Measurements from ENCODE around the gene PITPNM2. TPM values are rescaled to one million over a fixed set of nuclear protein-coding genes. Genes with fewer than 3 reads are reported as not detected.

PITPNM2 gene
- total RNA-seq, 3 donors from 2014 or later = 7.3 to 9.3 (median 9.2) TPM

- Mint-ChIP-seq H3K36me3 (ENCODE audit: insufficient read depth) (no peaks in the 10 kb centered on the region), H3K27me3 (ENCODE audit: low read depth) (no peaks in the 10 kb centered on the region), H3K9me3 (no peaks in the 10 kb centered on the region), H3K4me1 (ENCODE audit: low read depth) (peaks cover 59% of the 10 kb centered on the region), H3K4me3 (peak overlapping the region; percentile 20)
- peak; percentile 75 to 81 for ATAC-seq
- peak; percentile 10 for DNase-seq
Measured at GRCh38 chr12:123120452-123121166, 30.3 kb downstream of the PITPNM2 start.

- Mint-ChIP-seq H3K36me3 (ENCODE audit: insufficient read depth) (no peaks in the 10 kb centered on the region), H3K27me3 (ENCODE audit: low read depth) (no peaks in the 10 kb centered on the region), H3K9me3 (no peaks in the 10 kb centered on the region), H3K4me3 (no peak overlapping the region), H3K4me1 (ENCODE audit: low read depth) (peaks cover 67% of the 10 kb centered on the region)
- ATAC-seq (peak; percentile 78 to 81), DNase-seq (peak; percentile 42)
Measured at GRCh38 chr12:123119808-123120207, 31.1 kb downstream of the PITPNM2 start.

GRCh38 chr12:123118497-123118896, 32.4 kb downstream of the PITPNM2 start:
- Mint-ChIP-seq H3K36me3 (ENCODE audit: insufficient read depth) (no peaks in the 10 kb centered on the region), H3K4me1 (ENCODE audit: low read depth) (peaks cover 74% of the 10 kb centered on the region), H3K9me3 (no peaks in the 10 kb centered on the region)

GRCh38 chr12:123115409-123116121, 35.3 kb downstream of the PITPNM2 start:
- H3K4me1 Mint-ChIP-seq (ENCODE audit: low read depth) = peaks cover 61% of the 10 kb centered on the region
- H3K36me3 Mint-ChIP-seq (ENCODE audit: insufficient read depth) = no peaks in the 10 kb centered on the region
- H3K4me3 Mint-ChIP-seq = no peak overlapping the region
- no peaks in the 10 kb centered on the region for H3K27me3 Mint-ChIP-seq (ENCODE audit: low read depth)
- H3K9me3 Mint-ChIP-seq = no peaks in the 10 kb centered on the region
- DNase-seq (no peak), ATAC-seq (peak; percentile 49 to 52)

More at GRCh38 chr12:123118497-123118896, 32.4 kb downstream of the PITPNM2 start:
- Mint-ChIP-seq H3K4me3 (no peak overlapping the region), H3K27me3 (ENCODE audit: low read depth) (no peaks in the 10 kb centered on the region)
- no peak for DNase-seq
- no peak for ATAC-seq

GRCh38 chr12:123114304-123115083, 36.4 kb downstream of the PITPNM2 start:
- Mint-ChIP-seq H3K27me3 (ENCODE audit: low read depth) (no peaks in the 10 kb centered on the region), H3K4me3 (peak overlapping the region; percentile 9), H3K36me3 (ENCODE audit: insufficient read depth) (peaks cover 5% of the 10 kb centered on the region), H3K9me3 (no peaks in the 10 kb centered on the region), H3K4me1 (ENCODE audit: low read depth) (peaks cover 51% of the 10 kb centered on the region)
- ATAC-seq (no peak), DNase-seq (no peak)

- Mint-ChIP-seq H3K4me3 (no peak overlapping the region), H3K4me1 (ENCODE audit: low read depth) (peaks cover 50% of the 10 kb centered on the region), H3K36me3 (ENCODE audit: insufficient read depth) (peaks cover 7% of the 10 kb centered on the region), H3K9me3 (no peaks in the 10 kb centered on the region), H3K27me3 (ENCODE audit: low read depth) (no peaks in the 10 kb centered on the region)
- ATAC-seq = no peak
- DNase-seq = no peak
Measured at GRCh38 chr12:123113026-123113425, 37.9 kb downstream of the PITPNM2 start.

- Mint-ChIP-seq H3K36me3 (ENCODE audit: insufficient read depth) (peaks cover 10% of the 10 kb centered on the region), H3K4me1 (ENCODE audit: low read depth) (peaks cover 58% of the 10 kb centered on the region), H3K9me3 (no peaks in the 10 kb centered on the region), H3K27me3 (ENCODE audit: low read depth) (no peaks in the 10 kb centered on the region), H3K4me3 (no peak overlapping the region)
- DNase-seq (no peak), ATAC-seq (peak in 1 of 2 donors; percentile 15)
Measured at GRCh38 chr12:123111498-123112165, 39.3 kb downstream of the PITPNM2 start.

GRCh38 chr12:123109319-123109772, 41.5 kb downstream of the PITPNM2 start:
- no peaks in the 10 kb centered on the region for H3K9me3 Mint-ChIP-seq
- no peaks in the 10 kb centered on the region for H3K27me3 Mint-ChIP-seq (ENCODE audit: low read depth)
- peaks cover 10% of the 10 kb centered on the region for H3K36me3 Mint-ChIP-seq (ENCODE audit: insufficient read depth)
- peaks cover 57% of the 10 kb centered on the region for H3K4me1 Mint-ChIP-seq (ENCODE audit: low read depth)
- DNase-seq = no peak
- no peak for ATAC-seq
- H3K4me3 Mint-ChIP-seq = no peak overlapping the region

- H3K27me3 Mint-ChIP-seq (ENCODE audit: low read depth) = no peaks in the 10 kb centered on the region
- no peak overlapping the region for H3K4me3 Mint-ChIP-seq
- H3K9me3 Mint-ChIP-seq = no peaks in the 10 kb centered on the region
- H3K36me3 Mint-ChIP-seq (ENCODE audit: insufficient read depth) = peaks cover 10% of the 10 kb centered on the region
- DNase-seq (no peak), ATAC-seq (no peak)
- H3K4me1 Mint-ChIP-seq (ENCODE audit: low read depth) = peaks cover 55% of the 10 kb centered on the region
Measured at GRCh38 chr12:123108682-123109066, 42.2 kb downstream of the PITPNM2 start.

- Mint-ChIP-seq H3K9me3 (no peaks in the 10 kb centered on the region), H3K36me3 (ENCODE audit: insufficient read depth) (peaks cover 10% of the 10 kb centered on the region), H3K27me3 (ENCODE audit: low read depth) (no peaks in the 10 kb centered on the region), H3K4me3 (no peak overlapping the region), H3K4me1 (ENCODE audit: low read depth) (peaks cover 56% of the 10 kb centered on the region)
- no peak for DNase-seq
- ATAC-seq = no peak
Measured at GRCh38 chr12:123107926-123108681, 42.8 kb downstream of the PITPNM2 start.

- Mint-ChIP-seq H3K4me1 (ENCODE audit: low read depth) (peaks cover 60% of the 10 kb centered on the region), H3K9me3 (no peaks in the 10 kb centered on the region), H3K4me3 (peak overlapping the region; percentile 54), H3K36me3 (ENCODE audit: insufficient read depth) (peaks cover 10% of the 10 kb centered on the region), H3K27me3 (ENCODE audit: low read depth) (no peaks in the 10 kb centered on the region)
- ATAC-seq = peak; percentile 89
- DNase-seq = peak; percentile 50
Measured at GRCh38 chr12:123106640-123107359, 44.1 kb downstream of the PITPNM2 start.

GRCh38 chr12:123105211-123105826, 45.6 kb downstream of the PITPNM2 start:
- peaks cover 52% of the 10 kb centered on the region for H3K4me1 Mint-ChIP-seq (ENCODE audit: low read depth)
- no peaks in the 10 kb centered on the region for H3K9me3 Mint-ChIP-seq
- no peaks in the 10 kb centered on the region for H3K27me3 Mint-ChIP-seq (ENCODE audit: low read depth)
- no peak overlapping the region for H3K4me3 Mint-ChIP-seq
- H3K36me3 Mint-ChIP-seq (ENCODE audit: insufficient read depth) = peaks cover 10% of the 10 kb centered on the region
- DNase-seq = no peak
- ATAC-seq = no peak
